ENCODE results near the gene EMP2.
"Not testable (repeated sequence)": the region's sequence is repeated elsewhere in the genome, so short reads cannot be mapped to it uniquely, and the experiment has no call there.

Gene EMP2

DNA sequence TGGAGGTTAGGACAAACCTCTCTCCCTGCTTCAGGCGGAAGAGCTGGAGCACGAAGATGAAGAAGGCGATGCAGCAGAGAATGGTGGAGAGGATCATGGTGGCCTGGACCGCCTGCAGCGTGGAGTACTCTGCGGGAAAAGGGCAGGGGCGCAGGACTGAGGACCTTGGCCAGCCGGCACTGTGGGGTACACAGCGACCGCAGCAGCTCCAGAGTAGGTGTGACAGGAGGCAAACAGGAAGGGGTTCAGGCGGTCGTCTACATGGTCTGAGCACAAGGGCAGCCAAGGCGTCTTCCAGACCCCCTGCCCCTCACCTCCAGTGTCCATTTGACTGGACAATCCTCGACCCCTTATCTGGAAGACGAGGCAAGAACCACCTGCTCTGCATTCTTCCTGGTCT is 42.5 kb downstream of the EMP2 start (continued):
- TF ChIP-seq, protein P1, sequence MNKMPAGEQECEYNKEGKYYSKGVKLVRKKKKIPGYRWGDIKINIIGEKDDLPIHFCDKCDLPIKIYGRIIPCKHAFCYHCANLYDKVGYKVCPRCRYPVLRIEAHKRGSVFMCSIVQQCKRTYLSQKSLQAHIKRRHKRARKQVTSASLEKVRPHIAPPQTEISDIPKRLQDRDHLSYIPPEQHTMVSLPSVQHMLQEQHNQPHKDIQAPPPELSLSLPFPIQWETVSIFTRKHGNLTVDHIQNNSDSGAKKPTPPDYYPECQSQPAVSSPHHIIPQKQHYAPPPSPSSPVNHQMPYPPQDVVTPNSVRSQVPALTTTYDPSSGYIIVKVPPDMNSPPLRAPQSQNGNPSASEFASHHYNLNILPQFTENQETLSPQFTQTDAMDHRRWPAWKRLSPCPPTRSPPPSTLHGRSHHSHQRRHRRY (tag by site-specific recombination; IDR thresholded peaks at IDR 0.05), result no peak
- TF ChIP-seq, protein P2, sequence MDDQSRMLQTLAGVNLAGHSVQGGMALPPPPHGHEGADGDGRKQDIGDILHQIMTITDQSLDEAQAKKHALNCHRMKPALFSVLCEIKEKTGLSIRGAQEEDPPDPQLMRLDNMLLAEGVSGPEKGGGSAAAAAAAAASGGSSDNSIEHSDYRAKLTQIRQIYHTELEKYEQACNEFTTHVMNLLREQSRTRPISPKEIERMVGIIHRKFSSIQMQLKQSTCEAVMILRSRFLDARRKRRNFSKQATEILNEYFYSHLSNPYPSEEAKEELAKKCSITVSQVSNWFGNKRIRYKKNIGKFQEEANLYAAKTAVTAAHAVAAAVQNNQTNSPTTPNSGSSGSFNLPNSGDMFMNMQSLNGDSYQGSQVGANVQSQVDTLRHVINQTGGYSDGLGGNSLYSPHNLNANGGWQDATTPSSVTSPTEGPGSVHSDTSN (CRISPR knock-in tag; IDR thresholded peaks at IDR 0.05), result no peak
- no peak for TF ChIP-seq ZNF521 (tag by site-specific recombination; IDR thresholded peaks at IDR 0.05)
- TF ChIP-seq GLIS1 (tag by site-specific recombination; IDR thresholded peaks at IDR 0.05), result no peak
- TF ChIP-seq ZNF660 (tag by site-specific recombination; IDR thresholded peaks at IDR 0.05), result no peak

DNA sequence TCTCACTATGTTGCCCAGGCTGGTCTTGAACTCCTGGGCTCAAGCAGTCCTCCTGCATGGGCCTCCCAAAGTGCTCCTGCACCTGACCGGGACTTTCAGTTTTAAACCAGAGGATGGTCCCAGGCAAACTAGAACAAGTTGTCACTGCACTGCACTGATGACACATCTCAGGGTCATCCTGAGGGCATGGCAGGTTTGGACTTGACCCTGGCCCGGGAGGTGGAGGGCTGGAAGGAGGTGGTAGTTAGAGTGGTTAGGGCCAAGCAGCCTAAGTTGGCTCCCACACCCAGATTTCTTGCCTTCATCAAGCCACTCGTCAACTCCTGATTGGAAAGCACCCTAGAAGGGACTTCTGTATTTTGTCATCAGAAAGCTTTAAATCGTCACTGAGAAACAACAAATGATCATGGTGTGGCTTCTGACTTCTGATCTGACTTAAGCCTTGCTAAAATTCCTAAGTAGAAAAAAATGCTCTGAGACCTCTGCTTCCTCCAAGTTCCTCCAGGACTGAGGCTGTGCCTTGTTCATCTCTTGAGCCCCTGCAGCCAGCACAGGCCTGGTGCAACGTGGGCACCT is 43.5 kb downstream of the EMP2 start:
- no peaks in the 10 kb centered on the region for H3K4me1 ChIP-seq (ENCODE audit: control insufficient read depth, insufficient read depth, low read length)
- H3K4me3 ChIP-seq (ENCODE audit: low read depth, low read length), result no peak overlapping the region
- no peak overlapping the region for H3K27ac ChIP-seq (ENCODE audit: extremely low read depth, low read depth, low read length)
- no peaks in the 10 kb centered on the region for H3K9me3 ChIP-seq (ENCODE audit: control insufficient read depth, insufficient read depth, low read depth, low read length)
- peaks cover 0 to 46% of the 10 kb centered on the region in 2 experiments; a peak in 1 of 3 replicates for H3K36me3 ChIP-seq (ENCODE audit: control insufficient read depth in 2 of 2, insufficient read depth in 1 of 2, low read length in 2 of 2)
- POLR2A ChIA-PET, result no interaction called here
- TF ChIP-seq, protein P3, sequence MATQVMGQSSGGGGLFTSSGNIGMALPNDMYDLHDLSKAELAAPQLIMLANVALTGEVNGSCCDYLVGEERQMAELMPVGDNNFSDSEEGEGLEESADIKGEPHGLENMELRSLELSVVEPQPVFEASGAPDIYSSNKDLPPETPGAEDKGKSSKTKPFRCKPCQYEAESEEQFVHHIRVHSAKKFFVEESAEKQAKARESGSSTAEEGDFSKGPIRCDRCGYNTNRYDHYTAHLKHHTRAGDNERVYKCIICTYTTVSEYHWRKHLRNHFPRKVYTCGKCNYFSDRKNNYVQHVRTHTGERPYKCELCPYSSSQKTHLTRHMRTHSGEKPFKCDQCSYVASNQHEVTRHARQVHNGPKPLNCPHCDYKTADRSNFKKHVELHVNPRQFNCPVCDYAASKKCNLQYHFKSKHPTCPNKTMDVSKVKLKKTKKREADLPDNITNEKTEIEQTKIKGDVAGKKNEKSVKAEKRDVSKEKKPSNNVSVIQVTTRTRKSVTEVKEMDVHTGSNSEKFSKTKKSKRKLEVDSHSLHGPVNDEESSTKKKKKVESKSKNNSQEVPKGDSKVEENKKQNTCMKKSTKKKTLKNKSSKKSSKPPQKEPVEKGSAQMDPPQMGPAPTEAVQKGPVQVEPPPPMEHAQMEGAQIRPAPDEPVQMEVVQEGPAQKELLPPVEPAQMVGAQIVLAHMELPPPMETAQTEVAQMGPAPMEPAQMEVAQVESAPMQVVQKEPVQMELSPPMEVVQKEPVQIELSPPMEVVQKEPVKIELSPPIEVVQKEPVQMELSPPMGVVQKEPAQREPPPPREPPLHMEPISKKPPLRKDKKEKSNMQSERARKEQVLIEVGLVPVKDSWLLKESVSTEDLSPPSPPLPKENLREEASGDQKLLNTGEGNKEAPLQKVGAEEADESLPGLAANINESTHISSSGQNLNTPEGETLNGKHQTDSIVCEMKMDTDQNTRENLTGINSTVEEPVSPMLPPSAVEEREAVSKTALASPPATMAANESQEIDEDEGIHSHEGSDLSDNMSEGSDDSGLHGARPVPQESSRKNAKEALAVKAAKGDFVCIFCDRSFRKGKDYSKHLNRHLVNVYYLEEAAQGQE (tag by site-specific recombination; IDR thresholded peaks at IDR 0.05), result no peak
- TF ChIP-seq ZNF354C (tag by site-specific recombination; IDR thresholded peaks at IDR 0.05; ENCODE audit: borderline replicate concordance, low read depth) (no peak), GFI1B (tag by site-specific recombination; IDR thresholded peaks at IDR 0.05) (no peak), ZNF529 (tag by site-specific recombination; IDR thresholded peaks at IDR 0.05; ENCODE audit: insufficient replicate concordance) (no peak)
- TF ChIP-seq, protein P4, sequence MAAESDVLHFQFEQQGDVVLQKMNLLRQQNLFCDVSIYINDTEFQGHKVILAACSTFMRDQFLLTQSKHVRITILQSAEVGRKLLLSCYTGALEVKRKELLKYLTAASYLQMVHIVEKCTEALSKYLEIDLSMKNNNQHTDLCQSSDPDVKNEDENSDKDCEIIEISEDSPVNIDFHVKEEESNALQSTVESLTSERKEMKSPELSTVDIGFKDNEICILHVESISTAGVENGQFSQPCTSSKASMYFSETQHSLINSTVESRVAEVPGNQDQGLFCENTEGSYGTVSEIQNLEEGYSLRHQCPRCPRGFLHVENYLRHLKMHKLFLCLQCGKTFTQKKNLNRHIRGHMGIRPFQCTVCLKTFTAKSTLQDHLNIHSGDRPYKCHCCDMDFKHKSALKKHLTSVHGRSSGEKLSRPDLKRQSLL (tag by site-specific recombination; IDR thresholded peaks at IDR 0.05), result no peak
- CTCF ChIA-PET, result interaction anchor here (0.5 to 1.4 kb wide), 3 partner anchors 16 to 500 kb away, joined by 3 to 6 read pairs (median 3); no protein-coding TSS in a partner anchor

DNA sequence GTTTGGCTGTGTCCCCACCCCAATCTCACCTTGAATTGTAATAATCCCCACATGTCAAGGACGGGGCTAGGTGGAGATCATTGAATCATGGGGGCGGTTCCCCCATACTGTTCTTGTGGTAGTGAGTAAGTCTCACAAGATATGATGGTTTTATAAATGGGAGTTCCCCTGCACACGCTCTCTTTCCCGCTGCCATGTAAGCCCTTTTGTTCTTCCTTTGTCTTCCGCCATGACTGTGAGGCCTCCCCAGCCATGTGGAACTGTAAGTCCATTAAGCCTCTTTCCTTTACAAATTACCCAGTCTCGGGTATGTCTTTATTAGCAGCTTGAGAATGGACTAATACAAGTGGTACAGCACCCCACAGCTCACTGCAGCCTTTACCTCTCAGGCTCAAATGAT is 44.1 kb downstream of the EMP2 start:
- H3K36me3 ChIP-seq (ENCODE audit: control insufficient read depth in 2 of 2, insufficient read depth in 1 of 2, low read length in 2 of 2), result peaks cover 0 to 45% of the 10 kb centered on the region in 2 experiments; a peak in 2 of 3 replicates
- H3K9me3 ChIP-seq (ENCODE audit: control insufficient read depth, insufficient read depth, low read depth, low read length); POLR2A ChIA-PET; H3K4me1 ChIP-seq (ENCODE audit: control insufficient read depth, insufficient read depth, low read length); H3K27ac ChIP-seq (ENCODE audit: extremely low read depth, low read depth, low read length); H3K4me3 ChIP-seq (ENCODE audit: low read depth, low read length): not testable (repeated sequence)
- CTCF ChIA-PET, result interaction anchor here (0.5 to 1.4 kb wide), 3 partner anchors 15 to 501 kb away, joined by 3 to 6 read pairs (median 3); no protein-coding TSS in a partner anchor

DNA sequence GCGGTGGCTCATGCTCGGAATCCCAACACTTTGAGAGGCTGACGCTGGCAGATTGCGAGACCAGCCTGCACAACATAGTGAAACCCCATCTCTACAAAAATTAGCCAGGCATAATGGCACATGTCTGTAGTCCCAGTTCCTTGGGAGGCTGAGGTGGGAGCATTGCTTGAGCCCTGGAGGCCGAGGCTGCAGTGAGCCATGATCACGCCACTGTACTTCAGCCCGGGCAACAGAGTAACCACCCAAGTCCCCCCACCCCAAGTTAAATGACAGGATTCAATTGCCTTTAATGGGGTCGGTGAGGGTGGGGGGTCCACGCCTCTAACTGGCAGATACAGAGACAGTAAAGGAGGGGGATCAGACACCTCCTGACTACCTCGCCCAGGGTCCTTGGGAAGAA is 44.9 kb downstream of the EMP2 start:
- Histone ChIP-seq H3K27ac (ENCODE audit: extremely low read depth, low read depth, low read length) (no peak overlapping the region), H3K9me3 (ENCODE audit: control insufficient read depth, insufficient read depth, low read depth, low read length) (no peaks in the 10 kb centered on the region), H3K4me1 (ENCODE audit: control insufficient read depth, insufficient read depth, low read length) (no peaks in the 10 kb centered on the region), H3K36me3 (ENCODE audit: control insufficient read depth in 2 of 2, insufficient read depth in 1 of 2, low read length in 2 of 2) (peaks cover 0 to 45% of the 10 kb centered on the region in 2 experiments; a peak in 2 of 3 replicates), H3K4me3 (ENCODE audit: low read depth, low read length) (no peak overlapping the region)
- CTCF ChIA-PET, result interaction anchor here (0.7 kb wide), 1 partner anchor 230 kb away, joined by 4 read pairs; no protein-coding TSS in a partner anchor
- POLR2A ChIA-PET, result no interaction called here
- no peak for TF ChIP-seq ZNF174 (tag by site-specific recombination; IDR thresholded peaks at IDR 0.05)
- no peak for TF ChIP-seq GLIS2 (tag by site-specific recombination; IDR thresholded peaks at IDR 0.05)
- TF ChIP-seq, protein P5, sequence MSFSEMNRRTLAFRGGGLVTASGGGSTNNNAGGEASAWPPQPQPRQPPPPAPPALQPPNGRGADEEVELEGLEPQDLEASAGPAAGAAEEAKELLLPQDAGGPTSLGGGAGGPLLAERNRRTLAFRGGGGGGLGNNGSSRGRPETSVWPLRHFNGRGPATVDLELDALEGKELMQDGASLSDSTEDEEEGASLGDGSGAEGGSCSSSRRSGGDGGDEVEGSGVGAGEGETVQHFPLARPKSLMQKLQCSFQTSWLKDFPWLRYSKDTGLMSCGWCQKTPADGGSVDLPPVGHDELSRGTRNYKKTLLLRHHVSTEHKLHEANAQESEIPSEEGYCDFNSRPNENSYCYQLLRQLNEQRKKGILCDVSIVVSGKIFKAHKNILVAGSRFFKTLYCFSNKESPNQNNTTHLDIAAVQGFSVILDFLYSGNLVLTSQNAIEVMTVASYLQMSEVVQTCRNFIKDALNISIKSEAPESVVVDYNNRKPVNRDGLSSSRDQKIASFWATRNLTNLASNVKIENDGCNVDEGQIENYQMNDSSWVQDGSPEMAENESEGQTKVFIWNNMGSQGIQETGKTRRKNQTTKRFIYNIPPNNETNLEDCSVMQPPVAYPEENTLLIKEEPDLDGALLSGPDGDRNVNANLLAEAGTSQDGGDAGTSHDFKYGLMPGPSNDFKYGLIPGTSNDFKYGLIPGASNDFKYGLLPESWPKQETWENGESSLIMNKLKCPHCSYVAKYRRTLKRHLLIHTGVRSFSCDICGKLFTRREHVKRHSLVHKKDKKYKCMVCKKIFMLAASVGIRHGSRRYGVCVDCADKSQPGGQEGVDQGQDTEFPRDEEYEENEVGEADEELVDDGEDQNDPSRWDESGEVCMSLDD (tag by site-specific recombination; IDR thresholded peaks at IDR 0.05), result no peak
- TF ChIP-seq ZNF184 (tag by site-specific recombination; IDR thresholded peaks at IDR 0.05), result no peak
- TF ChIP-seq ZNF292 (tag by site-specific recombination; IDR thresholded peaks at IDR 0.05; ENCODE audit: borderline replicate concordance, low read depth), result no peak
- TF ChIP-seq ZNF311 (tag by site-specific recombination; IDR thresholded peaks at IDR 0.05; ENCODE audit: borderline replicate concordance), result no peak
- TF ChIP-seq, protein P6, sequence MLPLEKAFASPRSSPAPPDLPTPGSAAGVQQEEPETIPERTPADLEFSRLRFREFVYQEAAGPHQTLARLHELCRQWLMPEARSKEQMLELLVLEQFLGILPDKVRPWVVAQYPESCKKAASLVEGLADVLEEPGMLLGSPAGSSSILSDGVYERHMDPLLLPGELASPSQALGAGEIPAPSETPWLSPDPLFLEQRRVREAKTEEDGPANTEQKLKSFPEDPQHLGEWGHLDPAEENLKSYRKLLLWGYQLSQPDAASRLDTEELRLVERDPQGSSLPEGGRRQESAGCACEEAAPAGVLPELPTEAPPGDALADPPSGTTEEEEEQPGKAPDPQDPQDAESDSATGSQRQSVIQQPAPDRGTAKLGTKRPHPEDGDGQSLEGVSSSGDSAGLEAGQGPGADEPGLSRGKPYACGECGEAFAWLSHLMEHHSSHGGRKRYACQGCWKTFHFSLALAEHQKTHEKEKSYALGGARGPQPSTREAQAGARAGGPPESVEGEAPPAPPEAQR (tag by site-specific recombination; IDR thresholded peaks at IDR 0.05), result no peak
